Stimulated activated naive CD8-positive, alpha-beta T cell treated with anti-CD3 and anti-CD28 coated beads, Interleukin-15, Interleukin-2, amounts not matched to agents 100 U/mL and 50 U/mL, for 24 hours (primary cell): ENCODE results near the gene MOV10L1.
"Not testable (repeated sequence)": the region's sequence is repeated elsewhere in the genome, so short reads cannot be mapped to it uniquely, and the experiment has no call there.

ENCODE experiments used
- ATAC-seq: fragments of 150-1000 bp; cut with Tn5 transposase; one replicate; pipeline ENCODE4 v1.10.0; 2021
- DNase-seq: peaks from one replicate; pipeline ENCODE4 v3.0.0; 2021

MOV10L1 gene

DNA sequence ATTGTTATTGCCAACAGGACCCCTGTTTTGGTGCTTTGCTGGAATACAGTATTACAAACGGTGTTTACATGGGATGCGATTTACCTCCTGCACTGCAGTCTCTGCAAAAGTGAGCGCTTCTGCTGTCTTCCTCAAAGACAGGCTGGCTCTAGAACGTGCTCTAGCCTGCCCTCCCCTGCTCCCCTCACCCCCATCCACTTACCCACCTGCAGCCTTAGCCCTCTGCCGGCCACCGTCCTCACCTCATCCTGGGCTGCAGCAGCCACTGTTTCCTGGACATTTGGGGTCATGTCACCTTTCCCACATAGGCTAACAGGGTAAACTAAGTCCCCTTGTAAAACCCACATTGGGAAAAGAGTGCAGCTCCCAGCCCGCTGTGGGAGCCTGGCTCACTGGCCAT, 71.1 kb downstream of the MOV10L1 start:
- ATAC-seq (no peak), DNase-seq (no peak)

DNA sequence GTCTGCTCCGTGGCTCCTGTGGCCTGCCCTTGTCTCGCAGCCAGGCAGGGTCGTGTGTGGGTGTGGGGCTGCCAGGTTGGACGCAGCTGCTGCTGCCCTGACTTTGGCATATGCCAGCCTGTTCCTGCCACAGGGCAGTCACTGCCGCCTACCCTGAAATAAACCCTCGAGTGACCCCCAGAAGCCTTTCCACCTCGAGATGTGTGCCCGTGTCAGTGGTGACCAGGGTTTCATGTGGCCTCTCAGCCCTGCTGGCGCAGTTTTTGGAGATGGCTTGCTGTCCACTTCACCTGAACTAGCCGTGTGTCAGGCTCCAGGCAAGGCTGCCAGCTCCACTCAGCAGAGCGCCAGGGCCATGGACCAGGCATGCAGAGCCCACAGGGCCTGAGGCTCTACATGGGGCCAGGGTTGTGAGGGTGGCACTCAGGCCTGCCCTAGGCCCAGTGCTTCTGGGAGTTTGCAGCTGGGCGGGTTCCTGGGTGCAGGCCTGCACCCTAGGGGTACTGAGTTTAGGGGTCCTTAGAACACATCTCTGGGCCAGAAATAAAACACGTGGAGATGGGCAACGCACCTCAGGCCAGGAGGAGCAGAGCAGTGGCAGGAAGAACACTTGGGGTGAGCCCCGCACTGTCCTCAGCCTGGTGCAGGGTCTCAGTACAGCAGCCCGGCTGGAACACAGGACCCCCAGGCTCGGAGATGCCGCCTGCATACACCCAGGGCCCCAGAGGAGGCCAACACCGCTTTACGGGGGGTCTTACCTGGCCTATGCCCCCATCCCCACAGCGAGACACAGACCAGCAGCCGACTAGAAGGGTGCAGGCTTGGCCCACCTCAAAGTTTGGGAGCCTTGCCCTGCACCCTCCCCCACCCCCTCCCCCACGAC, 71.9 kb downstream of the MOV10L1 start:
- no peak for ATAC-seq
- DNase-seq, result no peak

DNA sequence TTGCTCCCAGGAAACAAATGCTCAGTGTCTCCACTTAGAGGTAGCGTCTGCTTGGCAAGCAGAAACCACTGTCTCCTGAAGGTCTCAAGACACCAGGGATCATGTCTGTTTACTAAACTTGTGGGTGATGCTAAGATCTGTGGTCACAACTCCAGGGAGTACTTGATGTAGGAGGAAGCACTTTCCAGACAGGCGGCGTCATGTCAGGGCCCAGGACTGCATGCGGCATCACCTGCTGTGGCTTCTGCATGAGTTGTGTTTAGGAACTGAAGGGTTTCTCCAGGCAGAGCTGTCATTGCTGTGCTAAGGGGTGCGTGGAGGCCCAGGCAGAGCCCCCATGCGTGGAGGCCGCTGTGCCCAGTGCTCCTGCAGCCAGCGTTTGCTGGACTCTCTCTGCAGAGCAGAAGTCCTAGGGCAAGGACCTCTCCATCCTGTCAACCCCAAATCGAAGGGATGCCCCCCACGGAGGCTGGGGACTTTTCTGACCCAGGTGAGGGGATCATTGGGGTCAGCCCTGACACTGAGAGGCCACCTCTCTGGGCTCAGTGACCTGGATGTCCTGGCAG, 72.7 kb downstream of the MOV10L1 start:
- DNase-seq (no peak), ATAC-seq (no peak)

DNA sequence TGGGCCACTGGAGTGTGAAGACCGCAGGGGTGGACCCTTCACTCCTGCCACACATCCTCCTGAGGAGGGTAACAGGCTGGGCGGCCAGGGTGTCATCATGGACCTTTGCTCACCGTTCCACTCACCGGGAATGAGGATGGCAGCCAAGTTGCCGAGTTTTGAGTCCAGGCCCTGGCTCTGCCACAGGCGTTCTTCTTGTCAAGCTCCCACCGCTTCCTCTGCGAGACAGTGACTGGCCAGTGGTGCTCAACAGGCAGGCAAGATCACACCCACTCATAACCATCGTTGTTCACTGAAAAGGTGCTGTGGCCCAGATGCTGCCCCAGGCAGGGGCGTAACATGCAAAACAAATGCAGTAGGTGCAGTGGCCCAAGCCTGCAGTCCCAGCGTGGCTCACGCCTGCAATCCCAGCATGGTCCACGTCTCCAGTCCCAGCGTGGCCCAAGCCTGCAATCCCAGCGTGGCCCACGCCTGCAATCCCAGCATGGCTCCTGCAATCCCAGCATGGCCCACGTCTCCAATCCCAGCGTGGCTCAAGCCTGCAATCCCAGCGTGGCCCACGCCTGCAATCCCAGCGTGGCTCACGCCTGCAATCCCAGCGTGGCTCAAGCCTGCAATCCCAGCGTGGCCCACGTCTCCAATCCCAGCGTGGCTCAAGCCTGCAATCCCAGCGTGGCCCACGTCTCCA, 75.8 kb downstream of the MOV10L1 start:
- ATAC-seq (no peak), DNase-seq (no peak)

DNA sequence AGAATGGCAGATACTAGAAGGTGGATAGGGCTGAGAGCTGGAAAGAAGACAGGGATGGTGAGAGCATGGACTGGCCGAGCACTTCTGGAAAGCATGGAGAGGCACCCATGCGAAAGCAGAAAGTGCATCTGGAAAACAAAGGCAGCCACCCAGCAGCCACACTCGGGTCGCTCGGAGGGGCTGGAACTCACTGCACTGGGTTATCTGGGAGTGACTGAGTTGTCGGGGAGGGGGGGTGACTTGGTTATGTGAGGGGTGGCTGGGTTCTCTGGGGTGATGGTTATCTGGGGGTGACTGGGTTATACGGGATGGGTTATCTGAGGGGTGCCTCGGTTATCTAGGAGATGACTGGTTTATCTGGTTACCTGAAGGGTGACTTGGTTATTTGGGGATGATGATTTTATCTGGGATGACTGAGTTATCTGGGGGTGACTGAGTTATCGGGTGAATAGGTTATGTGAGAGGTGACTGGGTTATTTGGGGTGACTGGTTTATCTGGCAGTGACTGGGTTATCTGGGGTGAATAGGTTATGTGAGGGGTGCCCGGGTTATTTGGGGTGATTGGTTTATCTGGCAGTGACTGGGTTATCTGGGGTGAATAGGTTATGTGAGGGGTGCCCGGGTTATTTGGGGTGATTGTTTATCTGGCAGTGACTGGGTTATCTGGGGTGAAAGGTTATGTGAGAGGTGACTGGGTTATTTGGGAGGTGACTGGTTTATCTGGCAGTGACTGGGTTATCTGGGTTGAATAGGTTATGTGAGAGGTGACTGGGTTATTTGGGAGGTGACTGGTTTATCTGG, 78.1 kb downstream of the MOV10L1 start:
- ATAC-seq, result no peak
- no peak for DNase-seq

DNA sequence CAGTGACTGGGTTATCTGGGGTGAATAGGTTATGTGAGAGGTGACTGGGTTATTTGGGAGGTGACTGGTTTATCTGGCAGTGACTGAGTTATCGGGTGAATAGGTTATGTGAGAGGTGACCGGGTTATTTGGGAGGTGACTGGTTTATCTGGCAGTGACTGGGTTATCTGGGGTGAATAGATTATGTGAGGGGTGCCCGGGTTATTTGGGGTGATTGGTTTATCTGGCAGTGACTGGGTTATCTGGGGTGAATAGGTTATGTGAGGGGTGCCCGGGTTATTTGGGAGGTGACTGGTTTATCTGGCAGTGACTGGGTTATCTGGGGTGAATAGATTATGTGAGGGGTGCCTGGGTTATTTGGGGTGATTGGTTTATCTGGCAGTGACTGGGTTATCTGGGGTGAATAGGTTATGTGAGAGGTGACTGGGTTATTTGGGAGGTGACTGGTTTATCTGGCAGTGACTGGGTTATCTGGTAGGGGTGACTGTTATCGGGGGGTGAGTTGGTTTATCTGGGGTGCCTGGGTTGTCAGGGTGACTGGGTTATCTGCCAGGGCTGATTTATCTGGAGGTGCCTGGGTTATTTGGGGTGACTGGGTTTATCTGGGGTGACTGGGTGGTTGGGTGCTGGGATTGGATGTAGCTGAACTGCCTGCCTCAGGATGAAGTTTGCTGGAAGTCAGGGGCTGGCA, 78.8 kb downstream of the MOV10L1 start:
- not testable (repeated sequence) for ATAC-seq, DNase-seq

DNA sequence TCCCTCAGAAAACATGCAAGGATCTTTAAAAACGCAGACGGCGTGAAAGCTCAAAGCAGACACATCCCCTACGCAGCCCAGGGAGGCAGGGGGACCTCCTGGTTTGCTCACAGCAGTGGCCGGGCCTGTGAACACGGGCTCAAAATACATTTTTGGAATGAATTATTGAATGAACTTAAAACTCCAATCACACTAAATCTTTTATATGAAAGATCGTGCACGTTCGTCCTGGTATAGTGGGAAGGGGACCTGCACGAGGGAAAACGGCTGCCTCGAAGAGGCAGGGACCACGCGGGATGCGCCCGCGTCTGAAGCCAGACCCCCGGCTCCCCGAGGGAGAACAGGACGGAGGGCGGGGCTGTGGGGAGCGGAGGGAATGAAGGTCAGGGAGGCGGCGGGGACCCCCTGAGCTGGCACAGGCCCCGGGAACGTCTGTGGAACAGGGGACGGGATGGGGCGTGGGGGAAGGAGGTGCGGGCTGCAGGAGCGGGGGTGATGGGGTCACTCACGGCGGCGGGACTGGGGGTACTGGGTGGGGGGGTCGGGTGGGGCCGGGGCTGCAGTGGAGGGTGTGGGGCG, 79.5 kb downstream of the MOV10L1 start:
- ATAC-seq, result no peak
- DNase-seq, result peak; percentile 11

DNA sequence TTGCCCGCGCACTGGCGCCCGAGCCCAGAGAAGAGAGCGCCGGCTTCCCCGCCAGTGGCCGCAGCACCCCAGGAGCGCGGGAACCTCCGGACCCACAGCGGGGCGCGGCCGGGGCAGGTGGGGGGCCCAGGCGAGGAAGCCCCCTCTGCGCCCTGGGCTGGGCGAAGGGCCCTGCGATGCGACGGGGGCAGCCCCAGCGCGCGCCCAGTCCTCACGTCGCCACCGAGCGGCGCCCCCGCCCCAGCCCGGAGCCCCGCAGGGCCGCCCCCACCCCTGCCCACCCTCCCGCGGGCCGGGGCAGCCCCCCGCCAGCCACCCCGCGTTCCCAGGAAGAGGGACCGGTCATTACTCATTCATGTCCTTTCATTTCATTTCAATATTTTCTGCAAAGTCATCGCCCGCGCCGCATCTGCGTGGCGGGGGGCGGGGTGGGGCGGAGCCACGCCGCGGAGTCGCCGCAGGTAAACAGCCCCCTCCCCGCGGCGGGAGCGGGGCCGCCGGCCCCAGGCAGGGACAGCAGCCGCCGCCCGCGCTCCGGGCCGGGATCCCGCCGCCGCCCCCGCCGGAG, 80.1 kb downstream of the MOV10L1 start:
- DNase-seq (peak; percentile 69), ATAC-seq (peak; percentile 52)

DNA sequence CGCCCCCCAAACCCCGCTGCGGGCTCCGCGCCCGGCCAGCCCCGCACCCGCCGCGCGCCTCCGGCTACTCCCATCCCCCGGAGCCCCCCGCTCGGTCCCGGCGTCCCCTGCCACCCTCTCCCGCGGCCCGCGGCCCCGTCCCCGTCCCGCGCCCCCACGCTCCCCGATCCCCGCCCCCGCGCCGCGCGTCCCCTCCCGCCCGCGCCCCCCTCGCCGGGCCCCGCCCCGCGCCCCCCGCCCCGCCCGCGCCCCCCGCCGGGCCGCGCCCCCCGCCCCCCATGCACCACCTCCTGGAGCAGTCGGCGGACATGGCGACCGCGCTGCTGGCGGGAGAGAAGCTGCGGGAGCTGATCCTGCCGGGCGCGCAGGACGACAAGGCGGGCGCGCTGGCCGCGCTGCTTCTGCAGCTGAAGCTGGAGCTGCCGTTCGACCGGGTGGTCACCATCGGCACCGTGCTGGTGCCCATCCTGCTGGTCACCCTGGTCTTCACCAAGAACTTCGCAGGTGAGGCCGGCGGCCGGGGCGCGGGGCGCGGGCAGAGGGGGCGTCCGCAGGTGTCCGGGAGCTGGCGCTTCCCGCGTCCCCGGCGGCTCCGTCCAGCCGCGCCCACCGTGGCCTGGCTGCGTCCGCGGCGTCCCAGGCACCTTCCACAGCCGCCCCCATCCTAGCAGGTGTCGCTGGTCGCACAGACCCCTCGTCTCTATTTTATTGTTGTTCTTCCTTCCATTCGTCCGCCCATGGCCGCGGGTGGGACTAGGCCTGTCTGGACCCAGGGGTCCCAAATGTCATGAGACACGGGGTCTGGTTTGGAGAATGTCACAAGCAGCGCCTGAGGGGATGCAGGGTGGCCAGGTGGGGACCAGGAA, 80.9 kb downstream of the MOV10L1 start, which contains the start of gene PANX2:
PANX2 (plus strand) TSS at position 279 of the 866 bp plus-strand sequence; CDS start at position 279, 0 bp downstream.
- peak; percentile 5 for ATAC-seq
- peak; percentile 16 for DNase-seq

DNA sequence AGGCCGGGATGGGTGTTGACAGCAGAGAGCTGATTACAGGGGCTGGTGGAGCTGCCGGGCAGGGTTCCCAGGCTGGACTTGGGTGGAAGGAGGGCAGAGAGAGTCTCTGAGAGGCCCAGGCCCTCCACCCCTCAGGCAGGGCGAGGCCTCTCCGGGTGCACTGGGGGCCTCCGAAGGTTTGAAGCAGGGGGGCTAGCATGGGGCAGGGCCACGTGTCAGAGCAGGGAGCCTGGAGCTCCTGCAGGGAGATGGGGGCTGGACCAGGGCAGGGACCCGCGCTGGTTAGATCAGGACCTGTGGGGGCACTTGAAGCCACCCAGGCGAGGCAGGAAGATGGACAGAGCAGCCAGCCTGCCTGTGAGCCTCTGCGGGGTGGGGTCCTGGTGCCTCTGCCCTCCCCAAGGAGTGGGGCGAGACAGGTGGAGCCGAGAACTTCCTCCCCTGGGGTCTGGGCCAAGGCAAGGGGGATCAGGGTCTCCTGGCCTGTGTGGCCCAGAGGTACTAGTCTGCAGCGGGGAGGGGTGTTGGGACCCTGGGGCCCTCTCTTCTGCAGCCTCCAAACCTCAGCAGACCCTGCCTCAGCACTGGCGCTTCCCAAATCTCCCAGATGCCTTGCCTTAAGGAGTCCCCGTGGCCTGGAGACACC, 81.6 kb downstream of the MOV10L1 start:
- no peak for ATAC-seq

DNA sequence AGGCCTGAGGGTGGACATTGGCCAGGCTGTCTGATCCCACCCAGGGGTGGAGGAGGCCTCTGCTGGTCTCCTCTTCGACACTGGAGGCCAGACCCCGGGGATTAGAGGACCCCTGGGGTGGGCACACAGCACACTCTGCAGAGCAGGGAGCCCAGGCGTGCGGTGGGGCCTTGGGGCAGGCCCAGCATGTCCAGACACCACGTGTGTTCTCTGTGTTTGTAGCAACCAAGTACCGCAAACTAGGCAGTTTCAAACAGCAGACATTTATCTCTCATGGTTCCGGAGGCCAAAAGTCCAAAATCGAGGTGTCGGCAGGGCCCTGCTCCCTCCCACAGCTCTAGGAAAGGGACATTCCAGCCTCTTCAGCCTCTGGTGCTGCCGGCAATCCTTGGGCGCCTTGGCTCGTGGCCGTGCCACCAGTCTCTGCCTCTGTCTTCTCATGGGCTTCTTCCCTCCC, 82.2 kb downstream of the MOV10L1 start:
- no peak for ATAC-seq
- no peak for DNase-seq

More for the DNA sequence above, 81.6 kb downstream of the MOV10L1 start:
- no peak for DNase-seq

DNA sequence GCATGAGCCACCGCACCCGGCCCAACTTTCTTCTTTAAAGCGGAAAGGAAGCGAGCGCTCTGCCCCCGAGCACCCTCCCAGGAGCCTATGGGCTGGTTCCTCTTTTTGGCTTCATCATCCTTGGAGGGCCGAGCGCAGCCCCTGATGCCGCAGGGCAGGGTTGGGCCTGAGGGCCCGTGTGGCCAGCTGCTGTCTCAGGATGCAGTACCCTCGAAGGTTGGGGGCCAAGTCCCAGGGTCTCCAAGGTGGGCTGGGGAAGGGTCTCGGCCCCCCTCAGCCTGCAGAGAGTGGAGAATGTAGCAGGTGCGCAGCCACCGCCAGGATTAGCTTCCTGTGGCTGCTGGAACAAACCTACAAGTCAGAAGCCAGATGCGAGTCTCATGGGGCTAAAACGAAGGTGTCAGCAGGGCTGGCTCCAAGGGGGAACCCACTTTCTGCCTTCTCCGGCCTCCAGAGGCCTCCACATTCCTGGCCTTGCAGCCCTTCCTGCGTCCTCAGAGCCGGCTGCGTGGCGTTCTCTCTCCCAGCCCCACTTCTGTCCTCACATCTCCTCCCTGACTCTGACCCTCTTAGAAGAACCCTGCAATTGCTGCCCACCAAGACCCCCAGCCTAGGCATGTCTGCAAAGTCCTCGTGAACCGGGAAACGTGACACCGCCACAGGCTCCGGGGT, 83.6 kb downstream of the MOV10L1 start:
- ATAC-seq, result no peak
- peak; percentile 10 for DNase-seq

DNA sequence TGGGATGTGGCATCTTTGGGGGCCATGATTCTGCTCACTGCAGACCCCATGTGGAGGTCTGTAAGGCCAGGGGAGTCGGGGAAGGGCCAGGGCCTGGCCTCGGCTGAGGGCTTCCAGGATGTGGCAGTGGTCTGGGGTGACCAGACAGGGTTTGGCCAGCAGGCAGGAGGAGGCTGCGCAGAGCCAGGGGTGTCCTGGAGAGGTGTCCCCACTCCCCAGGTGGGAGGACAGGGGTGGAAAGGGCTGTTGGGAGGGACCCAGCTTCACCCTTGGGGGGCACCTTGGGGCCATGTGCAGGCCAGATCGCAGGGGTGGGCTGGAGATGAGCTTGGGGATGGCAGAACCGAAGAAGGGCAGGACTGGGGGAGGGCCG, 84.2 kb downstream of the MOV10L1 start:
- DNase-seq (no peak), ATAC-seq (no peak)

DNA sequence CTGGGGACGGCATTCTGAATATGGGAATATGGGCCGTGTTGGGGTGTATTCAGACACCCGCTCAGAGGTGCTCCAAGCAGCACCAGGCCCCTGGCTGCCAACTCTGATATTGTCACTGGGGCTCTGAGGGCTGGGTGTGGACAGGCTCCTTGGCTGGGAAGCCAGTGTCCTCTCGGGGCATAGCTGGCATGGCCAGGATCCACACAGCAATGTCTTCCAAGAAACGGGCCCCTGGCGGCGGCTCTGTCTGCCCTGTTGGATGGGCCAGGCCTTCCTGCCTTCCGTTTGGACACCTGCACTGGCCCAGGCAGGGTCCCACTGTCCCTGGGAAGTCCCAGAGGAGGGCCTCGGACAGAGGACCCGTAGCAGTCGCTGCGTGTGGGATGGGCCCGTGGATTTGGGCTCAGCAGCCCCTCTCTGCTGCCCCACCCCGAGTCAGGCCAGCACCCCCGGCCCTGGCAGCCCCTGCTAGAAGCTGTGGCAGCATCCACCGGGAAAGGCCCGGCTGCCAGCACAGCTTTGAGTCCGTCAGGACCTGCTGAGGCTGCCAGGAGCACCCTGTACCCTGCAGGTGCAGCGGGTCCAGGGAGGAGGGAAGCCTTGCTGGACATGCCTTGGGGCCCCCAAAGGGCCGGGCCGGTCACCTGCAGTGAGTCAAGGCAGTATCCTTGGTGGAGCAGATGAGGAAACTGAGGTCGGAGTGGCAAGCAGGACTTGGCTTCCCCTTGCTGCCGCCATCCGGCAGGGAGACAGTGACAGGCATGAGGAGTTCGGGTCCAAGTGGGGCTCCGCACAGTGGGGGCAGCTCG, 84.8 kb downstream of the MOV10L1 start:
- ATAC-seq, result no peak
- peak; percentile 7 for DNase-seq

DNA sequence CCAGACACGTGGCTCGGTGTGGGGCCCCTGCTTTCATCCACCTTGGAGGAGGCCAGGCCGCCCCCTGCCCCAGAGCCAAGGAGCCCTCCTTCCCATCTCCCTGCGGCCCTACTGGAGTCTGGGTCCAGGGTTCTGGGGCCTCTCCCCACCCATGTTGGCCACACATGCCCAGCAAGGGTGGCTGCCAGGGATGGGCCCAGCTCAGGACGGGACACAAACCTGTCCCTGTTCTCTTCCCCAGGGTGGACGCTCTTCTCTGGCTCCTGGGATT, 85.3 kb downstream of the MOV10L1 start:
- DNase-seq (no peak), ATAC-seq (no peak)

DNA sequence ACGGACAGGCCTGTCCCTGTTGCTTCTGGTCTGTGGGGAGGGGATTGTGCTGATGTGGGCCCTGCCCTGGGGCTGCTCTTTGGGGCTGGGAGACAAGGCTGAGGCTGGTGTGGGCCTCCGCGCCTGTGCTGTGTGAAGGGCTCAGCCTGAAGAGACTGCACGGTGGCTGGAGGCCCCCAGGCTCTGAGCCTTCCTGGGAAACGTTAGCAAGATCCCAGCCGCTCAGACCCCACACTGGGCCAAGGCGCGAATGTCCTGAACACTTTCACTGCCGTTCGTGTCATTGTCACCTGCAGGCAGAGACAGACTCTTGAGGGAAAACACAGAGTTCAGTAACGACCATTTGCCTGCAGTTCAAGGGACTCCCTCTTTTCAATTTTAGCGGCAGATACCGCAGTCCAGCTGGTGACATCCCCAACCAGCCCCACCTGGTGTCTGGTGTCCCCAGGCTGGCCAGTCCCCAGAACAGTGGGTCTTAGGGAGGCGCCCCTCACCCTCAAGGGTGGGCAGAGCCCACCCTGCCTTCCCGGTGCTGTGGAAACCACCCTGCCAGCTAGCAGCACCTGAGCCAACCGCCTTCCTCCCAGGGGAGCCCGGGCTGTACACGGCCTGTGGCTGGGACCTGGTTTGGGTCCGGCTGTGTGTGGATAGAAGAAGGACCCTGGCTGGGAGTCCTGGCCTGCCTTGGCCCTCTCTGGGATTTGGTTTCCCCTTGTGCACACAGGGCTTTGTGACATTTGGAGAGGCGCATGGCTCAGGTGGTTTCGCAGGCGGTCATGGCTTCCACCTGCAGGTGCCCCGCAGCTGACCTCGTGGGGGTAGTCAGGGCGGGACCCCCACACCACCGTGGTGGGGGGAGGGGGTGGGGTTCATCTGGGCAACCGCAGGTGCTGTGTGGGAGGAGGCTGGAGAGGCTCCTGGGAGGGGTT, 86.4 kb downstream of the MOV10L1 start:
- no peak for ATAC-seq

More for the DNA sequence above, 86.4 kb downstream of the MOV10L1 start:
- no peak for DNase-seq
